GM21526 (cell line): ENCODE measurements around the gene C4BPB.

ENCODE experiments used
- ATAC-seq: cut with Tn5 transposase; IDR thresholded peaks from one replicate; pipeline ENCODE4 v1.9.1; 2021; ENCODE audit warnings: moderate library complexity; ENCODE audit not compliant: unreplicated experiment, low FRiP score

Gene C4BPB

GRCh38 chr1:207079706-207080241 is 8.9 kb upstream of the C4BPB start:
- no peak for ATAC-seq

- ATAC-seq, result no peak
Observed at GRCh38 chr1:207081088-207081487, 7.6 kb upstream of the C4BPB start.

GRCh38 chr1:207081806-207082205 is 6.9 kb upstream of the C4BPB start:
- no peak for ATAC-seq

GRCh38 chr1:207084232-207084631 is 4.4 kb upstream of the C4BPB start:
- no peak for ATAC-seq

GRCh38 chr1:207084701-207085180 is 3.9 kb upstream of the C4BPB start:
- ATAC-seq, result peak; percentile 74

GRCh38 chr1:207085887-207086286 is 2.8 kb upstream of the C4BPB start:
- no peak for ATAC-seq

GRCh38 chr1:207088161-207088560 is 499 bp upstream of the C4BPB start:
- ATAC-seq, result no peak

- ATAC-seq, result no peak
Observed at GRCh38 chr1:207089627-207090355, 1.1 kb downstream of the C4BPB start.

GRCh38 chr1:207091200-207091908 is 2.7 kb downstream of the C4BPB start:
- no peak for ATAC-seq

- no peak for ATAC-seq
Observed at GRCh38 chr1:207093944-207094343, 5.3 kb downstream of the C4BPB start.

- ATAC-seq, result peak; percentile 70
Observed at GRCh38 chr1:207097871-207098324, 9.2 kb downstream of the C4BPB start.

GRCh38 chr1:207101720-207102119 is 13.1 kb downstream of the C4BPB start:
- ATAC-seq, result no peak

- no peak for ATAC-seq
Observed at GRCh38 chr1:207102146-207102545, 13.5 kb downstream of the C4BPB start.

GRCh38 chr1:207102659-207103058 is 14.0 kb downstream of the C4BPB start:
- ATAC-seq, result no peak

GRCh38 chr1:207103892-207104373 is 15.3 kb downstream of the C4BPB start, which contains the start of gene C4BPA:
C4BPA (plus strand) TSS chr1:207104233; CDS start chr1:207113026, 8,793 bp downstream.
- ATAC-seq, result no peak

- ATAC-seq, result no peak
Observed at GRCh38 chr1:207109004-207109403, 20.3 kb downstream of the C4BPB start.

GRCh38 chr1:207112616-207113296 is 24.1 kb downstream of the C4BPB start:
- ATAC-seq, result no peak

- no peak for ATAC-seq
Observed at GRCh38 chr1:207115269-207115668, 26.6 kb downstream of the C4BPB start.

GRCh38 chr1:207124389-207124788 is 35.7 kb downstream of the C4BPB start:
- no peak for ATAC-seq

GRCh38 chr1:207128336-207128921 is 39.8 kb downstream of the C4BPB start:
- ATAC-seq, result no peak
